NCI-H146 treated with DMSO at 0.1 percent for 48 hours (cell line): ENCODE data around the gene SPECC1.

Experiments
- DNase-seq: peaks from one replicate; lab custom pipeline; 2025; ENCODE audit not compliant: unreplicated experiment; lab: John Stamatoyannopoulos, UW

The SPECC1 gene

DNA sequence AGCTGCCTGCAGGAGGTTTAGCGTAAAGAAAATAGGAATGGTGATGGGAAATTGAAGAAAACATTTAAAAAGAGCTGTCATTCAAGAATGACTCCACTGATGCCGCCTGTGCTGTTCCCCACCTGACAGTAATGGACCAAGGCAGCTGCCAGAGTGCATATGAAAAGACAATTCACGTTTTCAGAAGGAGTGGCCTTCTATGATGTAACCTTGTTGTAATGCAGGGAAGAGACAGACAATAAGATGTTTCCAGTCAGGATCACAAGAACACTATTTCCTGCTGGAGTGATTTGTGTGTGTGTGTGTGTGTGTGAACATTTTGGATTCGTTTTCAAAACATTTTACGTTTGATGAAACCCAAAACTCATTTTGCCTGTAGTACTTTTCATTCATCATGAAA is 254.4 kb downstream of the SPECC1 start:
- DNase-seq: peak; percentile 12

DNA sequence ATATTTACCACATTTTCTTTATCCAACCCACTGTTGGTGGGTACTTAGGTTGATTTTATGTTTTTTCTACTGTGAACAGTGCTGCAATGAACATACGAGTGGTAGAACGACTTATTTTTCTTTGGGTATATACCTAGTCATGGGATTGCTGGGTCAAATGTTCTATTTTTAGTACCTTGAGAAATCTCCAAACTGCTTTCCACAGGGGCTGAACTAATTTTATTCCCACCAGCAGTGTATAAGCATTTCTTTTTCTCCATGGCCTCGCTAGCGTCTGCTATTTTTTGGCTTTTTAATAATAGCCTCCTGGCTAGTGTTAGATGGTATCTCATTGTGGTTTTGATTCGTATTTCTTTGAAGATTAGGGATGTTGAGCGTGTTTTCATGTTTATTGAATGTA is 255.8 kb downstream of the SPECC1 start:
- no peak for DNase-seq

DNA sequence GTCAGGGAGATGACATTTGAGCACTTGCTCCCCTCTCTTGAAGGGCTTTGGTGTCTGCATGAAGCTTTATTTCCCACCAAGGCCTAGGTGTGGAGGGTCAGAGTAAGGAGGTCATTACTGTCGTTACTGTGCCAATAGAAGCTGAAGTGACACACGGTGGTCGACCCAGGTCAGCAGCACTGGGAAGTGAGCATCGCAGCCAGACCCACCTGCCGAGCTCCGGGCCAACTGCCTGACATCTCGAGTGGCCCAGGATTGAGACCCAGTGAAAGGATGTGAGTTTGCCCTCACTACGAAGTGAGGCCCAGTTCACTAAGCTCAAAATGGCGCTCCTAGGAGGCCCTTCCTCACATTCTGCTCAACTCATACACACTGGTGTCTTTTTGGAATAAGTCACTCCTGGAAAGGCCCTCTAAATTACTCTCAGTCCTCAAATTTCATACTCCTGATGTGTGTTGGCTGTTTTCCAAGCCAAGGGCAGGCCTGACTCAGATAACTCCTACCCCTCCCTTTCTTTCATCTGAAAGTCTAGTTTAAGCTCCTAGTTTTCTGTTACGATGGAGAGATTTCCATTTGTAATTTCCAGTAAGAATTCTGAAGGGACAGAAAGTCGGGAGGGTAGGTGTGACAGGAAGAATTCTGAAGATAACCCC is 257.8 kb downstream of the SPECC1 start:
- no peak for DNase-seq

DNA sequence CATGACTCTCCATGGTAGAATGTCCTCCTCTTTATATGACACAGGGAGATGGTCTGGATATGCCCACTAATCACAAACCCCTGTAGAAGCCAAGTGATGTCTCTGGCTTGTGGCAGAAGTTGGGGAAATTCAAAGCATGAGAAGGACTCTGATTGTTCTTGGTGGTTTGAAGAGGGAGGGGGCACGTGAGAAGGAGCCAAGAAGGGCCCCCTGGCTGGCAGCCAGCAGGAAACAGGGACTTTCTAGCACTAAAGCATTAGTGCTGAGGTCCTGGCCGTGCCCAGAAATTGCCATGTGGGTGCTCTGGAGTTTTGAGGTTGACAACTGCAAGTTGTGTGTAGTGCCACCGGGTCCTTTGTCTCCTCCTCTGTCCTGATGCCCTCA is 258.3 kb downstream of the SPECC1 start:
- DNase-seq: no peak

DNA sequence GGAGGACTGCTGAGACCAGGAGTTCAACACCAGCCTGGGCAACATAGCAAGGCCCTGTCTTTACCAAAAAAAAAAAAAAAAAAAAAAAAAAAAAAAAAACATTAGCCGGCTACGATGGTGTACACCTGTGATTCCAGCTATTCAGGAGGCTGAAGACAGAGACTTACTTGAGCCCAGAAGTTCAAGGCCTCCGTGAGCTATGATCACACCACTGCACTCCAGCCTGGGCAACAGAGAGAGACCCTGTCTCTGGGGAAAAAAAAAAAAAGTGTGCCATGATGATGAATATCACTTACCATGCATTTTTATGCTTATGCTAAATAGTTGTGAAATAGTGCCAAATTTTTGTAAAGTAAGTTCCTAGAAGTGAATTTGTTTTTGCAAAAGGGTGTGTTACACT is 261.2 kb downstream of the SPECC1 start:
- no peak for DNase-seq

DNA sequence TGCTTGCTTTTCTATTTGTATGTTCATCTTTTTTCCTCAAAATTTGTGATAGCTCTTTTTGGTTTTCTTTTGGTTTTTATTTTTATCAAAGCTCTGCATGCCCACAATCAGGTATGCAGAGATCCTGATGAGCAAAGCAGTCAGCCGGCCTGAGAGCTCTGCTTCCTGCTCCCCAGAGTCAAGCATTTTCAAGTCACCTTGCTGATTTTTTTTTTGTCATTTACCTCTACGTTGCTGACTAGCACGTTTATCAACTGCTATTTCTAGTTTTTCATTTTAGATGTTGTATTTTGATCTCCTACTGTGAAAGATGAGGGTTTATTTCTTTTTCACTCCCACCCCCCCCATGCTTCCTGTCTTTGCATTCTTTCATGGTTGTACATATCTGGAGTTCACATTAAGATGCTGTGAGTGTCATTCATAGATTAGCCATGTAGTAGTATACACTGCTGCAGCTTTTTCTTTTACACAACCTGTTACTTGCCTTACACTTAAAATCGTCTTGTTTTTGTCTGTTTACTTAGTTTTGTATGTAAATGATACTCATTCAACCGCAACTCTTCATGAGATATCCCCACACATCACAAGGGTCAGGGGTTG is 262.0 kb downstream of the SPECC1 start:
- no peak for DNase-seq

DNA sequence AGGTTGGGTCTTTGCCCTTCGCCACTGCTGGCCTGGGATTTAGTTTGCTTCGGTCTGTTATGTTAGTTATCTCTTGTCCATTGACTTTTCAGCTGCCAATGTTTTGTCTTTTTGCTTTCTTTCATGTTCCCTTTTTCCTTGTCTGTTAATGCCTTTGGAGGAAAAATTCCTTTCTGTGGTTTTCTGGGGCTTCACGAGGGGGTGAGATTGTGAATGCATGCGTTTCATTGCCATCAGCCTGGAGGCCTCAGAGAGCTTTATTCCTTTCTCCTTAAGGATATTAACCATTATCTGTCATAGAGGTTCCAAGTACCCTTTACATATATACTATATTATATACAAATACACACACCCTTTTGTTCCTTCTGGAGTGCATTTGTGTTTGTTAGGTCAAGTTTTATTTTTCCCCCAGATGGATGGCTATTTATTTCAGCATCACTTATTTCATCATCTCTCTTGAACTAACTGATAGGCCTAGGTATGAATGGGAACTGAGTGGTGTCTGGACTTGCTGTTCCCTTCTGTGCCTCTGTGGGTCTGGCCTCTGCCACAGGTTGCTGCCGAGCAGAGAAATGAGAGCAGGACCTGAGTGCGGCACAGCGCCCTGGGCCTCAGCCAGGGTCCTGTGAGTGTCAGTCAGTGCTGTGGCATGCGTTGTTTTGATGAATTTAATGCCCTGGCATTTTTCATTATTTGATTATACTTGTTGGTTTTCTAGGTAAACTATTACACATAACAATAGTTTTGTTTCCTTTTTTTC is 264.8 kb downstream of the SPECC1 start:
- DNase-seq: no peak

DNA sequence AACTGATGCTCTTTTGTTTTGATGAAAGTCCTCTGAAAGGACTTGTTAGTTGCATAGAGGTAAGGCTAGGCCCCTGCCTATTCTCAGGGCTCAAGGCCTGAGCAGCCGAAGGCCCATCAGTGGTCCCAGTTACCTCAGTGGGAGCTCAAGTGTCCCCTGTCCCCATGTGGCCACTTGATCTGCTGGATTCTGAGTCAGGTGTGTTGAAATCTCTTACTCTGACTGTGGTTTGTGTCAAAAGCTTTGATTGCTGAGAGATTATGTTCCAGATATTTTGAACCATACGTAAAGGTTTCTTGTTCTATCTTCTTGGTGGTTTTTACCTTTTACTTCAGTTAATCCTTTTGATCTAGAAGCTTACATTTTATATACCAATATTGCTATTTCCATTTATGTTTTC is 266.5 kb downstream of the SPECC1 start:
- DNase-seq: no peak

DNA sequence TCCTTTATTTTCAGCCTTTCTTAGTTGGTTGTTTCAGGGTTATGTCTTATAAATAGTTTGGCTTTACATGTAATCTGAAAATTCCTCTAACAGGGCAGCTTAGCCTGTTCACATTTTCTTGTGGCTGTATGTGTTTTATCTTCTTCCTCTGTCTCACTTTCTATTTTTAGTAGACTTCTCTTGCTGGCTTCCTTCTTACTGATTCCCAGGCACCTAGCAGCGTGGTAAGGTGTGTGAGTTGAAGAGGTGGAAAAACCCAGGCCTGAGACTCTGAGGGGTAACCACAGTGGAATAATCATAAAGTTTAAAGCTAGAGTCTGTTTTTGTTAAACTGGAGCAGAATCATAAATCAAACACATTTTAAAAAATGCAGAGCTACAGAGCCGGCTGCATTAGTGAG is 267.3 kb downstream of the SPECC1 start:
- no peak for DNase-seq

DNA sequence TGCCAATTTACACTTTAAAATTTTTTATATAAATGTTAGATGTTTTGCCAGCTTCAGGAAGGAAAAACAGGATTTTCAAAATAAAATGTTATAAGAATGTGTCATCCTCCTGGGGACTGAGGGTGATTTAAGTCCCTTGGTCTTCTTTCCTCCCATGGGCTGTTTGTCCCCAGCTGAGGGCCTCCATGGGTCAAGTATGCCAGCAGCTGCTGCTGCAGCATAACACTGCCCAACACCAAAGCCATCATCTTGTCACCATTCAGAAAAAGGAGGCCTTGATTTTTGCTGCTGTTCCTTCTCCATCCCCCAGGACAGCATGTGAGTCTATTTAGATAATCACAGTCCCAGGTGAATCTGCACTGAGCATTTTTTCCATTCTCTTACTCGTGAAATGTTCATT is 269.6 kb downstream of the SPECC1 start:
- no peak for DNase-seq

DNA sequence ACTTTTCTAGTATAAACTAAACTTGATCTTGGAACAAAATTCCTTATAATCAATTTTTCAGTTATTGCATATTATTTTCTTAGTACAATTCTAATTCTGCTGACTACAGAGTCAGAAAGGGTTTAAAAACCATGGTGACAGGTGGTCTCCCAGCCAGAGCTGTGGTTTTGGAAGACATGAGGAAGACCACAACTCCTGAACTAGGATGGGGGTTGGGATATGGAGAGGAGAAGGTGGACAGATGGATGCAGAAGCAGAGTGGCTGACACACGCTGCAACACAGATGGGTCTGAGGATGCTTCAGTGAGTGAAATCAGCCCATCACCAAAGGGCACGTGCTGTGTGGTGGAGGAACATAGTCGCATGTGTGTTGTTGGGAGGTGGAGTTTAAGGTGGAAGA is 270.5 kb downstream of the SPECC1 start:
- DNase-seq: no peak

DNA sequence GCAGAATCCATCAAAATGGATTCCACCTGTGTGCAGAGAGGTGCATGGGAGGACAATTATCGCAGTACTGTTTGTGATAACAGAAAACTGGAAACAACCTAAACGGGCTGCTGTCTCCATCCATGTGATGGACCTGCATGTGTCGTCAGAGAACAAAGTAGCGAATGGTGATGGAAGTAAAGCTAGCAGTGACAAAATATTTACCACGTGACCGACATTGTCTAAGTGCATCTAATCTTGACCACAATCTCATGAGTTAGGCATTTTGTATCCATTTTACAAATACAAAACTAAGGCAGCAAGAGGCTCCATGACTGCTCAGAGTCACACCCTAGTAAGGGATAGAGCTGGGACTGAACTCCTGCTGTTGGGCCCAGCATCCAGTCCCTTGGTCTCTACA is 270.9 kb downstream of the SPECC1 start:
- DNase-seq: no peak

DNA sequence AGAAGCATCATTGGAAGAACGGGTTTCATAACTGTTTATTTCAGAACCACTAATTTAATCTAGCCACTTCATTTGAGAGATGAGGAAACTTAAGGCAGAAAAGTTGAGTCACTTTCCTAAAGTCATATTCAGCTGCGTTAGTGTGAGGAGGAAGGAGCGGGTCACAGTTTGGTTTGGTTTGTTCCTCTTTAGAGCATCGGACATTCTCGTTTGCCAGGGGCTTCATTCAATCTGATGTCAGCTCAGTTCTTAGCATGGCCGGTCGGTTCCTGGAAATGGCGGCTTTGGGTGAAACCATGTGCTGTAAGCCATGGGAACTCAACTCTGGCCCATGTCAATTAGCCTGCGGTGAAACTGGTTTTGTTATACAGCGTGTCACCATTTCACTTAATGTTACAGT is 271.7 kb downstream of the SPECC1 start:
- DNase-seq: no peak

DNA sequence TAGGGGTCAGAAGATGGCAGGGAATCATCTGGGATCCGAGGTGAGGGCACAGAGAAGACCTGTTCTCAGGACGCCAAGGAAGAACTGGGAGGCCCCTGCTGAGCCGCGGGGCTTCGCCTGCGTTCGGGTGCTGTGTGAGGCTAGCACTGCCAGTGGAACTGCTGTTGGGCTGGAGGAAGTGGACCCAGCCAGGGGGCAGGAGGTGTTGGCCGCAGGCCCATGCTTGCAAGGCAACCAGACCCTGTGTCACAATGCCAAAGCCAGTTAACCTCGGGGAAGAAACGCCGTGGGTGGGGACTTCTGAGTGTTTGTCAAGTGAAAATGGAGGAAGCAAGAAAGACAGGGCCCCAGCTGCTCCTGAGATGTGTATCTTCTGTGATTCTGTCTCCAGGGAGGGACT is 272.7 kb downstream of the SPECC1 start:
- DNase-seq: no peak

DNA sequence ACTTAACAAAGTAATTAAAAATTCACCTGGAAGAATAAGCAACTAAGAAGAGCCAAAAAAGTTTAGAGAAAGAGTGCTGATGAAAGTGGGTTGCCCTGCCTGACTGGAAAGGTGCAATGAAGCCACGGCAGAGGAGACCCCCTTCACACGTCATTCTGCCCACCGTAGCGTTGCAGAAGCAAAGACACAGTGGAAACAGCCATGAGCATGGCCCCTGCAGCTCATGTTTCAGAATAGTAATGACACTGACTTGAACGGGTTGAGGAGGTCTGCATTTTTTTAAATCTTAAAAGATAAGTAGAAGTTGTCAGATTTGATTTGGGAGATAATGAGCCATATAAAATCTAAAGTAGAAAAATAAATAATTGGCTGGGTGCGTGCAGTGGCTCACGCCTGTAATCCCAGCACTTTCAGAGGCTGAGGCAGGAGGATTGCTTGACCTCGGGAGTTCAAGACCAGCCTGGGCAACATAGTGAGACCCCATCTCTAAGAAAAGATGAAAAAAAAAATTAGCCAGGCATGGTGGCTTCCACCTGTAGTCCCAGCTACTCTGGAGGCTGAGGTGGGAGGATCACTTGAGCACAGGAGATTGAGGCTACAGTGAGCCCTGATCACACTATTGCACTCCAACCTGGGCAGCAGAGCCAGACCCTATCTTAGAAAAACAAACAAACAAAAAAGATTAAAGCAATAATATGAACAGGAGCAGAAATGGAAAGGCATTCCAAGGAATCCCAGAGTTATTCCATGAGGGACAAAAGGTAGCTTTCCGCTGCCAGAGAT is 273.6 kb downstream of the SPECC1 start:
- DNase-seq: no peak

DNA sequence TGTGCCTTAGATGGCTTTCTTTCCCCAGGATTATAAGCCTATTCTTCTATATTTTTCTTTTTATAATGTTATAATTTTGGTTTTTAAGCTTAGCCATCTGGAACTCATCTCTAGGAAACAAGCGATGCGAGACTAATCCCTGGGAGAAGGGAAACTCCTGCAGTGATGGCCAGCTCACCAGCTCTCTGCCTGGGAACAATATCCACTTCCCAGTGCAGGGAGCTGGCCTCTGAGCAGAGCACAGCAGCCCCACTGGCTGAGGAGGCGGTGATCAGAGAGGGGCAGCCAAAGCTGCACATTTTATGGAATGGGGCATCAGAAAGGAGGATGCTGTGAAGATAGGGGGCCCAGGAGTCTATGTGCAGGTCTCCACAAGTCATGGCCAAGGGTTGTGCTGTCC is 274.9 kb downstream of the SPECC1 start:
- DNase-seq: no peak

DNA sequence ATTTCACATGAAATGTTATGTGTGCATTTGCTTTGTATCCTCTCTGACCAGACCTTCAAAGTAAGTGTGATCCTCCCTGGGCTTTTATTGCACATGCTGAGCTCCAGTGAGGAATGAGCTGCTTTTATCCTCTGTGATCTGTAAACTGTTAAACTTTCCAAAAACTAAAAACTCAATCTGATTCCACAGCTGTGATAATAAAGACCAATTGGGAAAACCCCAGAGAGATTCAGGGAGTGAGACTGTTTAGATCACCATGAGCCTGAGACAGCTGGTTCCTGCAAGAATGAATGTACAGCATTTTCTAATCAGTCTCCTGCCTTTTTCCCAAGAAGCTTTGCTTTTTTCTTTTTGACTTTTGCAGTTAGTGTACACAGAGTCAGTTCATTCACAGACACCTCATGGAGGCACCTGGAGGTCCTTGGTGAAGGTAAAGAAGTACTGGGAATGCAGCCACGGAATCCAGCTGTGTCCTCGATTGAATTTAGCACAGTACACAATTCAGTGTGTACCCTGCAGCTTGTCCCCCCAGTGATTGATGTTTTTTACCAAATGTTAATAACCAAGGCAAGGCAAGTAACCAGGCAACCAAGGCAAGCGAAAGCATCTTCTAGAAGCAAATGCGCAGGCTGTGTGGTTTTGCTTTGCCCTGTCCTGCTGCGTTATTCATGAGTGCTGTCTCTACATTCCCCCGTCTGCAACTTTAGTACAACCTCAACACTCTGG is 275.6 kb downstream of the SPECC1 start:
- DNase-seq: no peak

DNA sequence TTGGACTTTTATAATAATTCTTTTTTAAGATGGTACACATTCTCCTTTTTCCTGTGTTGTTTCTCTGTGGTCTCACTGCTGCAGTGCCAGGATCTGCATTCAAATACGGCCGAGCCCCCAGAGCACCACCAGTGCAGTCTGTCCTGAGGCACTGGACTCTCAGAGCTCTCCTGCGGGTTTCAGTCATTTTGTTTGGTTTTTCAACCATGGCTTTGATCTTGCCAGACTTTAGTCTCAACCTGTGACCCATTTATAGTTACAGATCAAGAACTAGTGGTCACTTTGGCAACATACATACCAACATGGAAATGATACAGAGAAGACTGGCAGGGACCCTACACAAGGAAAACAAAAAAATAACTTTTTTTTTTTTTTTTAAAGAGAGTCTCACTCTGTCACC is 280.8 kb downstream of the SPECC1 start:
- no peak for DNase-seq

DNA sequence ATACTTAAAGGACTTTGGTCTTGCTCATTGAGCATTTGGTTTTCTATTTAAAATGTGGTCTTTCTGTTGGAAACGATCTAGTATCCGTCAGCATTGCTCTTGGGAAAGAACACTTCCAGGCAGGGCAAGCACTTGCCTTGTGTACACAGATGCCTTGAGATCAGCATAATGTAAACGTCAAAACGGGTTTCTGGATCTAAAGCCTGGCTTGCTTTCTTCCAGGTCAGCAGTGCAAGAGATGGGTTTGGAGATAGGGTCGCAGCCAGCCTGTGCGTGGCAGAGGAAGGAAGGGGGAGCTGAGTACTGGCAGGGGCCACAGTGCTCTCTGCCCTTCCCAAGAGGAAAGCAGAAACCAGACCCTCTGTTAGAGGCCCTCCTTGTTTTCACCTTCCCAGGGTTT is 282.7 kb downstream of the SPECC1 start:
- no peak for DNase-seq

DNA sequence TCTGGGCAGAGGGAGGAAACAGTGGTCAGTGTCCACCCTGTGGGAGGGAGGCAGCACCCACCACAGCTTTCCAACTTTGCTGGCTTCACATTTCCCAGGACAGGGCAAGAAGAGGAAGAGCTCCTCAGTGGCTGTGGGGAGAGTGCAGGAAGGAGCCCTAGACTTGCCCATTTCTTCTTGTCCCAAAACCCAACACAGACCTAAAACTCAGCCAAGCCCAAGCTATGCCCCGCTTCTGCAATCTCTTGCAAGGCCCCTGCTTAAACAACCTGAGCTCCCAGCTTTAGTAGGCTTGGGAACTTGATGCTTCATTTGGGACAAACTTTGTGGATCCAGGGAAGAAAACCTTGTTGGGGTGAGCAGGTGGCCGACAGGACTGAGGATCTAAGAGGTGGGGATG is 284.3 kb downstream of the SPECC1 start:
- no peak for DNase-seq

DNA sequence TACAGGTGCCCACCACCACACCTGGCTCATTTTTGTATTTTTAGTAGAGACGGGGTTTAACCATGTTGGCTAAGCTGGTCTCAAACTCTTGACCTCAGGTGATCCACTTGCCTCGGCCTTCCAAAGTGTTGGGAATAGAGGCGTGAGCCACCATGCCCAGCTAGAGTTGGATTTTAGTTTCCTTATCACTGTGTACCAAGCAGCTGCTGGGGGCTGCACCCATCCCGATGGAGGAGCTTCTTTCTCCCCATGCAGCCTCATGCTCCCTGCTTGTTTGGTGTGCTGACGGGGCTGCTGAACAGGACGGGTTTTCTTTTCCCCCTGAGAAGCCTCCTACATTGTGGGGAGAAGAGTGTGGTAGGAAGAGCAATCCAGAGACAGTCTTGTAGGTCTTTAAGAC is 285.0 kb downstream of the SPECC1 start:
- DNase-seq: no peak
